HG02623 (cell line): ENCODE measurements around the gene GLTP.

ENCODE experiments used
- ATAC-seq: cut with Tn5 transposase; IDR thresholded peaks from one replicate; pipeline ENCODE4 v1.9.1; 2021; ENCODE audit warnings: moderate library complexity; ENCODE audit not compliant: unreplicated experiment

GLTP gene

GRCh38 chr12:109844983-109845823 lies 35.1 kb downstream of the GLTP start:
- no peak for ATAC-seq

- no peak for ATAC-seq
Measured at GRCh38 chr12:109844091-109844490, 36.2 kb downstream of the GLTP start.

- no peak for ATAC-seq
Measured at GRCh38 chr12:109842021-109842420, 38.3 kb downstream of the GLTP start.

GRCh38 chr12:109841356-109841755 lies 39.0 kb downstream of the GLTP start:
- ATAC-seq: no peak

- no peak for ATAC-seq
Measured at GRCh38 chr12:109840305-109841074, 39.9 kb downstream of the GLTP start.

GRCh38 chr12:109839444-109839843 lies 40.9 kb downstream of the GLTP start:
- ATAC-seq: no peak

GRCh38 chr12:109836916-109837315 lies 43.4 kb downstream of the GLTP start:
- no peak for ATAC-seq

- ATAC-seq: no peak
Measured at GRCh38 chr12:109835827-109836226, 44.5 kb downstream of the GLTP start.

- ATAC-seq: no peak
Measured at GRCh38 chr12:109833307-109834189, 46.8 kb downstream of the GLTP start, which contains the start of gene TRPV4. TRPV4 (minus strand) TSS chr12:109833398; CDS start chr12:109814796, 18,602 bp downstream.

- no peak for ATAC-seq
Measured at GRCh38 chr12:109832541-109833306, 47.6 kb downstream of the GLTP start.

- ATAC-seq: no peak
Measured at GRCh38 chr12:109831929-109832328, 48.4 kb downstream of the GLTP start.

GRCh38 chr12:109831365-109831764 lies 49.0 kb downstream of the GLTP start:
- no peak for ATAC-seq

GRCh38 chr12:109830718-109831117 lies 49.6 kb downstream of the GLTP start:
- no peak for ATAC-seq

GRCh38 chr12:109830267-109830666 lies 50.1 kb downstream of the GLTP start:
- ATAC-seq: no peak

GRCh38 chr12:109829667-109830066 lies 50.7 kb downstream of the GLTP start:
- no peak for ATAC-seq

- no peak for ATAC-seq
Measured at GRCh38 chr12:109828754-109829511, 51.4 kb downstream of the GLTP start.

- ATAC-seq: no peak
Measured at GRCh38 chr12:109827566-109828550, 52.5 kb downstream of the GLTP start.

GRCh38 chr12:109827080-109827479 lies 53.3 kb downstream of the GLTP start:
- no peak for ATAC-seq
